WTC11 (cell line): ENCODE results near the gene COL5A1. TPM values are rescaled to one million over a fixed set of nuclear protein-coding genes. Genes with fewer than 3 reads are reported as not detected.

Source experiments
- ATAC-seq: fragments of 200-7000 bp; cut with Tn5 transposase; 2 replicates; pipeline ENCODE4 v1.10.0; 2021; ENCODE audit warnings: mild to moderate bottlenecking, moderate library complexity
- CTCF ChIA-PET: fragments of 300-600 bp; sonication (Branson Sonifier 250); formaldehyde crosslinking; loops from one replicate; lab custom pipeline; 2021; ENCODE audit warnings: antibody characterized with exemption; lab: Charles Lee
- POLR2A ChIA-PET: fragments of 350-600 bp; sonication (Branson Sonifier 250); formaldehyde crosslinking; loops from one replicate; lab custom pipeline; 2021; ENCODE audit warnings: antibody characterized with exemption; lab: Charles Lee
- DNase-seq: peaks from one replicate; pipeline ENCODE4 v3.0.0; 2021; ENCODE audit warnings: low spot score
- H3K27ac Mint-ChIP-seq: 2 replicates; pipeline ENCODE4 v1.8.0; 2021; ENCODE audit warnings: mixed read lengths
- H3K27me3 Mint-ChIP-seq: 2 replicates; pipeline ENCODE4 v1.8.0; 2021; ENCODE audit warnings: low read depth, mild to moderate bottlenecking, moderate library complexity, mixed read lengths
- H3K36me3 Mint-ChIP-seq: 2 replicates; pipeline ENCODE4 v1.8.0; 2021; ENCODE audit warnings: mixed read lengths
- H3K4me1 Mint-ChIP-seq: 2 replicates; pipeline ENCODE4 v1.8.0; 2022; ENCODE audit warnings: mixed read lengths
- H3K4me3 Mint-ChIP-seq: 2 replicates; pipeline ENCODE4 v1.8.0; 2021; ENCODE audit warnings: mild to moderate bottlenecking, moderate library complexity, mixed read lengths
- H3K9me3 Mint-ChIP-seq: 2 replicates; pipeline ENCODE4 v1.8.0; 2021; ENCODE audit warnings: mixed read lengths
- CREB1 ChIP-seq: sonication (generic); formaldehyde crosslinking; IDR thresholded peaks from 2 replicates; pipeline ENCODE4 v1.8.0; 2023; ENCODE audit warnings: mild to moderate bottlenecking, missing genetic modification reagents
- ESRRA ChIP-seq: sonication (generic); formaldehyde crosslinking; IDR thresholded peaks from 2 replicates; pipeline ENCODE4 v1.8.1; 2022; ENCODE audit warnings: mild to moderate bottlenecking, missing genetic modification reagents, borderline replicate concordance
- SMAD3 ChIP-seq: sonication (generic); formaldehyde crosslinking; IDR thresholded peaks from 2 replicates; pipeline ENCODE4 v1.8.0; 2022; ENCODE audit warnings: missing genetic modification reagents, mild to moderate bottlenecking, borderline replicate concordance
- TEAD4 ChIP-seq: sonication (generic); formaldehyde crosslinking; IDR thresholded peaks from 2 replicates; pipeline ENCODE4 v1.8.0; 2022; ENCODE audit warnings: mild to moderate bottlenecking, missing genetic modification reagents
- TP53 ChIP-seq: sonication (generic); formaldehyde crosslinking; IDR thresholded peaks from 2 replicates; pipeline ENCODE4 v1.8.1; 2023; ENCODE audit warnings: mild to moderate bottlenecking, missing genetic modification reagents
- ZNF121 ChIP-seq: sonication (generic); formaldehyde crosslinking; IDR thresholded peaks from 2 replicates; pipeline ENCODE4 v1.8.0; 2023; ENCODE audit warnings: missing genetic modification reagents
- ZNF423 ChIP-seq: fragments of 250-450 bp; sonication (Bioruptor Pico); IDR thresholded peaks from 2 replicates; pipeline ENCODE4 v2.1.2; 2022; ENCODE audit warnings: mild to moderate bottlenecking, moderate library complexity
- total RNA-seq: library from RNA; stranded (reverse); gene quantifications from 3 replicates; pipeline ENCODE4 v1.2.3, GENCODE V29; 2021
- TF ChIP-seq, protein P1 (sequence below): sonication (generic); formaldehyde crosslinking; IDR thresholded peaks from 2 replicates; pipeline ENCODE4 v1.8.1; 2022; ENCODE audit warnings: low read depth, missing genetic modification reagents, borderline replicate concordance
- TF ChIP-seq, protein P2 (sequence below): sonication (generic); formaldehyde crosslinking; IDR thresholded peaks from 2 replicates; pipeline ENCODE4 v1.8.0; 2022; ENCODE audit warnings: mild to moderate bottlenecking, missing genetic modification reagents
- TF ChIP-seq, protein P3 (sequence below): sonication (generic); formaldehyde crosslinking; IDR thresholded peaks from 2 replicates; pipeline ENCODE4 v1.8.0; 2023; ENCODE audit warnings: mild to moderate bottlenecking, missing genetic modification reagents
- TF ChIP-seq, protein P4 (sequence below): sonication (generic); formaldehyde crosslinking; IDR thresholded peaks from 2 replicates; pipeline ENCODE4 v1.8.0; 2023; ENCODE audit warnings: missing genetic modification reagents
- TF ChIP-seq, protein P5 (sequence below): sonication (generic); formaldehyde crosslinking; IDR thresholded peaks from 2 replicates; pipeline ENCODE4 v1.8.0; 2022; ENCODE audit warnings: missing genetic modification reagents
- TF ChIP-seq, protein P6 (sequence below): sonication (generic); formaldehyde crosslinking; IDR thresholded peaks from 2 replicates; pipeline ENCODE4 v1.8.1; 2022; ENCODE audit warnings: mild to moderate bottlenecking, moderate library complexity, missing genetic modification reagents

The COL5A1 gene
- total RNA-seq, 1 experiment from 2014 or later, result 13.5 TPM

DNA sequence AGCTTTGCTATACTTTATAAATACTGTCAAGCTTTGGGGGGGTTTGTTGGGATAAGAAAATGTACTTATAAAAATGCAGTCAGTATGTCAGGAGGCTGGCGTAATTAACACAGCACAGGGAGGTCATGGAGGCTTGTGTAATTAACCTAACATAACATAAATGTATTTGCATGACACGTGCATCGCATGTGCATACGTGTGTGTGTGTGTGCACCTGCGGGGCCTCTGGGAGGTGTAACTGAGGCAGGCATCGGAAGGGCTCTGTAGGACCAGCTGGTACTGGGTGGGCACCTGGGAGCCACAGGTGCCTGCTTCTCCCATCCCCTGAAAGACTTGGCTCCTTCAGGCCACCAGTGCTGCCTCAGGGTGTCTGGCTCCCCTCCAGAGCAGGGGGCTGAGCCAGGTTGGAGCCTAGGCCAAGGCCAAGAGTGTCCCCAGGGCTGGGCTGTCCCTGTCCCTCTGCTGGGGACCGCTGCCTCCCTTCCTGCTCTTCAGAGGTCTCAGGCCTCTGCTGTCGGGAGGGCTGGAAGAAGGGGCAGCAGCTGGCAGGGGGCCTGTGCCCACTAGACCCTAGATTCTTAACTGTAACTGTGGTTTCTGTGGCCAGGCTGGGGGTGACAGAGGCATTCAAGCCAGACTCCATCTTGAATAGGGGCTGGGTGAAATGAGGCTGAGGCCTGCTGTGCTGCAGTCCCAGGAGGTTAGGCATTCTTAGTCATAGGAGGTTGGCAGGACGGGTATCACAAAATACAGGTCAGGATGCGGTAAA is 248.0 kb downstream of the COL5A1 start:
- H3K27ac Mint-ChIP-seq, result no peak overlapping the region
- TF ChIP-seq, protein P1, sequence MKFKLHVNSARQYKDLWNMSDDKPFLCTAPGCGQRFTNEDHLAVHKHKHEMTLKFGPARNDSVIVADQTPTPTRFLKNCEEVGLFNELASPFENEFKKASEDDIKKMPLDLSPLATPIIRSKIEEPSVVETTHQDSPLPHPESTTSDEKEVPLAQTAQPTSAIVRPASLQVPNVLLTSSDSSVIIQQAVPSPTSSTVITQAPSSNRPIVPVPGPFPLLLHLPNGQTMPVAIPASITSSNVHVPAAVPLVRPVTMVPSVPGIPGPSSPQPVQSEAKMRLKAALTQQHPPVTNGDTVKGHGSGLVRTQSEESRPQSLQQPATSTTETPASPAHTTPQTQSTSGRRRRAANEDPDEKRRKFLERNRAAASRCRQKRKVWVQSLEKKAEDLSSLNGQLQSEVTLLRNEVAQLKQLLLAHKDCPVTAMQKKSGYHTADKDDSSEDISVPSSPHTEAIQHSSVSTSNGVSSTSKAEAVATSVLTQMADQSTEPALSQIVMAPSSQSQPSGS, result no peak
- no peak for TF ChIP-seq TEAD4 (CRISPR knock-in tag)
- no peak for TF ChIP-seq CREB1 (CRISPR knock-in tag)
- TF ChIP-seq TP53, result no peak
- TF ChIP-seq, protein P2, sequence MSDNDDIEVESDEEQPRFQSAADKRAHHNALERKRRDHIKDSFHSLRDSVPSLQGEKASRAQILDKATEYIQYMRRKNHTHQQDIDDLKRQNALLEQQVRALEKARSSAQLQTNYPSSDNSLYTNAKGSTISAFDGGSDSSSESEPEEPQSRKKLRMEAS (CRISPR knock-in tag), result no peak
- TF ChIP-seq, protein P3, sequence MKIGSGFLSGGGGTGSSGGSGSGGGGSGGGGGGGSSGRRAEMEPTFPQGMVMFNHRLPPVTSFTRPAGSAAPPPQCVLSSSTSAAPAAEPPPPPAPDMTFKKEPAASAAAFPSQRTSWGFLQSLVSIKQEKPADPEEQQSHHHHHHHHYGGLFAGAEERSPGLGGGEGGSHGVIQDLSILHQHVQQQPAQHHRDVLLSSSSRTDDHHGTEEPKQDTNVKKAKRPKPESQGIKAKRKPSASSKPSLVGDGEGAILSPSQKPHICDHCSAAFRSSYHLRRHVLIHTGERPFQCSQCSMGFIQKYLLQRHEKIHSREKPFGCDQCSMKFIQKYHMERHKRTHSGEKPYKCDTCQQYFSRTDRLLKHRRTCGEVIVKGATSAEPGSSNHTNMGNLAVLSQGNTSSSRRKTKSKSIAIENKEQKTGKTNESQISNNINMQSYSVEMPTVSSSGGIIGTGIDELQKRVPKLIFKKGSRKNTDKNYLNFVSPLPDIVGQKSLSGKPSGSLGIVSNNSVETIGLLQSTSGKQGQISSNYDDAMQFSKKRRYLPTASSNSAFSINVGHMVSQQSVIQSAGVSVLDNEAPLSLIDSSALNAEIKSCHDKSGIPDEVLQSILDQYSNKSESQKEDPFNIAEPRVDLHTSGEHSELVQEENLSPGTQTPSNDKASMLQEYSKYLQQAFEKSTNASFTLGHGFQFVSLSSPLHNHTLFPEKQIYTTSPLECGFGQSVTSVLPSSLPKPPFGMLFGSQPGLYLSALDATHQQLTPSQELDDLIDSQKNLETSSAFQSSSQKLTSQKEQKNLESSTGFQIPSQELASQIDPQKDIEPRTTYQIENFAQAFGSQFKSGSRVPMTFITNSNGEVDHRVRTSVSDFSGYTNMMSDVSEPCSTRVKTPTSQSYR (CRISPR knock-in tag), result no peak
- TF ChIP-seq, protein P4, sequence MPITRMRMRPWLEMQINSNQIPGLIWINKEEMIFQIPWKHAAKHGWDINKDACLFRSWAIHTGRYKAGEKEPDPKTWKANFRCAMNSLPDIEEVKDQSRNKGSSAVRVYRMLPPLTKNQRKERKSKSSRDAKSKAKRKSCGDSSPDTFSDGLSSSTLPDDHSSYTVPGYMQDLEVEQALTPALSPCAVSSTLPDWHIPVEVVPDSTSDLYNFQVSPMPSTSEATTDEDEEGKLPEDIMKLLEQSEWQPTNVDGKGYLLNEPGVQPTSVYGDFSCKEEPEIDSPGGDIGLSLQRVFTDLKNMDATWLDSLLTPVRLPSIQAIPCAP (CRISPR knock-in tag), result no peak
- TF ChIP-seq ZNF121 (CRISPR knock-in tag), result no peak
- TF ChIP-seq, protein P5, sequence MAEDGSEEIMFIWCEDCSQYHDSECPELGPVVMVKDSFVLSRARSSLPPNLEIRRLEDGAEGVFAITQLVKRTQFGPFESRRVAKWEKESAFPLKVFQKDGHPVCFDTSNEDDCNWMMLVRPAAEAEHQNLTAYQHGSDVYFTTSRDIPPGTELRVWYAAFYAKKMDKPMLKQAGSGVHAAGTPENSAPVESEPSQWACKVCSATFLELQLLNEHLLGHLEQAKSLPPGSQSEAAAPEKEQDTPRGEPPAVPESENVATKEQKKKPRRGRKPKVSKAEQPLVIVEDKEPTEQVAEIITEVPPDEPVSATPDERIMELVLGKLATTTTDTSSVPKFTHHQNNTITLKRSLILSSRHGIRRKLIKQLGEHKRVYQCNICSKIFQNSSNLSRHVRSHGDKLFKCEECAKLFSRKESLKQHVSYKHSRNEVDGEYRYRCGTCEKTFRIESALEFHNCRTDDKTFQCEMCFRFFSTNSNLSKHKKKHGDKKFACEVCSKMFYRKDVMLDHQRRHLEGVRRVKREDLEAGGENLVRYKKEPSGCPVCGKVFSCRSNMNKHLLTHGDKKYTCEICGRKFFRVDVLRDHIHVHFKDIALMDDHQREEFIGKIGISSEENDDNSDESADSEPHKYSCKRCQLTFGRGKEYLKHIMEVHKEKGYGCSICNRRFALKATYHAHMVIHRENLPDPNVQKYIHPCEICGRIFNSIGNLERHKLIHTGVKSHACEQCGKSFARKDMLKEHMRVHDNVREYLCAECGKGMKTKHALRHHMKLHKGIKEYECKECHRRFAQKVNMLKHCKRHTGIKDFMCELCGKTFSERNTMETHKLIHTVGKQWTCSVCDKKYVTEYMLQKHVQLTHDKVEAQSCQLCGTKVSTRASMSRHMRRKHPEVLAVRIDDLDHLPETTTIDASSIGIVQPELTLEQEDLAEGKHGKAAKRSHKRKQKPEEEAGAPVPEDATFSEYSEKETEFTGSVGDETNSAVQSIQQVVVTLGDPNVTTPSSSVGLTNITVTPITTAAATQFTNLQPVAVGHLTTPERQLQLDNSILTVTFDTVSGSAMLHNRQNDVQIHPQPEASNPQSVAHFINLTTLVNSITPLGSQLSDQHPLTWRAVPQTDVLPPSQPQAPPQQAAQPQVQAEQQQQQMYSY, result no peak
- TF ChIP-seq ESRRA (CRISPR knock-in tag), result no peak
- no peak for TF ChIP-seq SMAD3 (CRISPR knock-in tag)
- ATAC-seq (no peak), DNase-seq (peak; percentile 3)
- no peaks in the 10 kb centered on the region for H3K27me3 Mint-ChIP-seq
- POLR2A ChIA-PET, result no interaction called here
- H3K4me3 Mint-ChIP-seq, result no peak overlapping the region
- H3K9me3 Mint-ChIP-seq, result peaks cover 9% of the 10 kb centered on the region
- CTCF ChIA-PET, result no interaction called here
- no peaks in the 10 kb centered on the region for H3K4me1 Mint-ChIP-seq
- H3K36me3 Mint-ChIP-seq, result peaks cover 2% of the 10 kb centered on the region; the same call in 1 of the 2 replicates

DNA sequence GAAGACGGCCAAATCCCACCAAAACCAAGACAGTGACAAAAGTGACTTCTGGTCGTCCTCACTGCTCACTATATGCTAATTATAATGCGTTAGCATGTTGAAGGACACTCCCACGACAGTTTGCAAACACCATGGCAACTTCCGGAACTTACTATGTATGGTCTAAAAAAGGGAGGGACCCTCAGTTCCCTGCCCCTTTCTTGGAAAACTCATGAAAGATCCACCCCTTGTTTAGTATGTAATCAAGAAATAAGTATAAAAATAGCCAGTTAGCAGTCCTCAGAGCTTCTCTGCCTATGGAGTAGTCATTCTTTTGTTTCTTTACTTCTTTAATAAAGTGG is 248.5 kb downstream of the COL5A1 start:
- ATAC-seq (no peak), DNase-seq (no peak)
- no peak overlapping the region for H3K4me3 Mint-ChIP-seq
- no peaks in the 10 kb centered on the region for H3K27me3 Mint-ChIP-seq
- no peaks in the 10 kb centered on the region for H3K4me1 Mint-ChIP-seq
- CTCF ChIA-PET, result no interaction called here
- POLR2A ChIA-PET, result no interaction called here
- peaks cover 15% of the 10 kb centered on the region for H3K9me3 Mint-ChIP-seq
- TF ChIP-seq ZNF423 (CRISPR knock-in tag), result no peak
- TF ChIP-seq, protein P6, sequence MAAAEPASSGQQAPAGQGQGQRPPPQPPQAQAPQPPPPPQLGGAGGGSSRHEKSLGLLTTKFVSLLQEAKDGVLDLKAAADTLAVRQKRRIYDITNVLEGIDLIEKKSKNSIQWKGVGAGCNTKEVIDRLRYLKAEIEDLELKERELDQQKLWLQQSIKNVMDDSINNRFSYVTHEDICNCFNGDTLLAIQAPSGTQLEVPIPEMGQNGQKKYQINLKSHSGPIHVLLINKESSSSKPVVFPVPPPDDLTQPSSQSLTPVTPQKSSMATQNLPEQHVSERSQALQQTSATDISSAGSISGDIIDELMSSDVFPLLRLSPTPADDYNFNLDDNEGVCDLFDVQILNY (CRISPR knock-in tag), result no peak
- no peak overlapping the region for H3K27ac Mint-ChIP-seq
- peaks cover 6% of the 10 kb centered on the region for H3K36me3 Mint-ChIP-seq
